WTC11 (cell line): ENCODE results near the gene ZCCHC2. TPM values are rescaled to one million over a fixed set of nuclear protein-coding genes. Genes with fewer than 3 reads are reported as not detected.

Experiments used
- ATAC-seq: fragments of 200-7000 bp; cut with Tn5 transposase; 2 replicates; pipeline ENCODE4 v1.10.0; 2021; ENCODE audit warnings: mild to moderate bottlenecking, moderate library complexity
- CTCF ChIA-PET: fragments of 300-600 bp; sonication (Branson Sonifier 250); formaldehyde crosslinking; loops from one replicate; lab custom pipeline; 2021; ENCODE audit warnings: antibody characterized with exemption; lab: Charles Lee
- POLR2A ChIA-PET: fragments of 350-600 bp; sonication (Branson Sonifier 250); formaldehyde crosslinking; loops from one replicate; lab custom pipeline; 2021; ENCODE audit warnings: antibody characterized with exemption; lab: Charles Lee
- DNase-seq: peaks from one replicate; pipeline ENCODE4 v3.0.0; 2021; ENCODE audit warnings: low spot score
- H3K27ac Mint-ChIP-seq: 2 replicates; pipeline ENCODE4 v1.8.0; 2021; ENCODE audit warnings: mixed read lengths
- H3K27me3 Mint-ChIP-seq: 2 replicates; pipeline ENCODE4 v1.8.0; 2021; ENCODE audit warnings: low read depth, mild to moderate bottlenecking, moderate library complexity, mixed read lengths
- H3K36me3 Mint-ChIP-seq: 2 replicates; pipeline ENCODE4 v1.8.0; 2021; ENCODE audit warnings: mixed read lengths
- H3K4me1 Mint-ChIP-seq: 2 replicates; pipeline ENCODE4 v1.8.0; 2022; ENCODE audit warnings: mixed read lengths
- H3K4me3 Mint-ChIP-seq: 2 replicates; pipeline ENCODE4 v1.8.0; 2021; ENCODE audit warnings: mild to moderate bottlenecking, moderate library complexity, mixed read lengths
- H3K9me3 Mint-ChIP-seq: 2 replicates; pipeline ENCODE4 v1.8.0; 2021; ENCODE audit warnings: mixed read lengths
- CBFB ChIP-seq: sonication (generic); formaldehyde crosslinking; IDR thresholded peaks from 2 replicates; pipeline ENCODE4 v1.8.1; 2022; ENCODE audit warnings: mild to moderate bottlenecking, low read depth, missing genetic modification reagents
- ETV6 ChIP-seq: sonication (generic); formaldehyde crosslinking; IDR thresholded peaks from 2 replicates; pipeline ENCODE4 v1.8.1; 2022; ENCODE audit warnings: mild to moderate bottlenecking, missing genetic modification reagents
- FOXJ3 ChIP-seq: sonication (generic); formaldehyde crosslinking; IDR thresholded peaks from 2 replicates; pipeline ENCODE4 v1.9.0; 2021; ENCODE audit warnings: missing genetic modification reagents, mild to moderate bottlenecking, borderline replicate concordance
- FOXK1 ChIP-seq: sonication (generic); formaldehyde crosslinking; IDR thresholded peaks from 2 replicates; pipeline ENCODE4 v1.8.0; 2022; ENCODE audit warnings: mild to moderate bottlenecking, moderate library complexity, missing genetic modification reagents
- GTF2I ChIP-seq: fragments of 250-450 bp; sonication (Bioruptor Pico); conservative IDR thresholded peaks from 2 replicates; pipeline ENCODE4 v1.4.0; 2021; ENCODE audit warnings: mild to moderate bottlenecking
- NFYB ChIP-seq: sonication (generic); formaldehyde crosslinking; conservative IDR thresholded peaks from 2 replicates; pipeline ENCODE4 v1.8.0; 2022; ENCODE audit warnings: low read depth, missing genetic modification reagents
- RORB ChIP-seq: fragments of 250-450 bp; sonication (Bioruptor Pico); IDR thresholded peaks from 2 replicates; pipeline ENCODE4 v1.9.0; 2021; ENCODE audit warnings: mild to moderate bottlenecking
- SOX15 ChIP-seq: fragments of 250-450 bp; sonication (Bioruptor Pico); IDR thresholded peaks from 2 replicates; pipeline ENCODE4 v1.9.0; 2021; ENCODE audit warnings: mild to moderate bottlenecking
- ZNF219 ChIP-seq: sonication (generic); formaldehyde crosslinking; IDR thresholded peaks from 2 replicates; pipeline ENCODE4 v1.8.0; 2023; ENCODE audit warnings: missing genetic modification reagents, mild to moderate bottlenecking, borderline replicate concordance
- total RNA-seq: library from RNA; stranded (reverse); gene quantifications from 3 replicates; pipeline ENCODE4 v1.2.3, GENCODE V29; 2021
- TF ChIP-seq, protein P1 (sequence below): sonication (generic); formaldehyde crosslinking; IDR thresholded peaks from 2 replicates; pipeline ENCODE4 v1.8.1; 2023; ENCODE audit warnings: mild to moderate bottlenecking, moderate library complexity, missing genetic modification reagents
- TF ChIP-seq, protein P2 (sequence below): sonication (generic); formaldehyde crosslinking; IDR thresholded peaks from 2 replicates; pipeline ENCODE4 v1.8.0; 2023; ENCODE audit warnings: missing genetic modification reagents
- TF ChIP-seq, protein P3 (sequence below): sonication (generic); formaldehyde crosslinking; IDR thresholded peaks from 2 replicates; pipeline ENCODE4 v1.8.0; 2022; ENCODE audit warnings: mild to moderate bottlenecking, missing genetic modification reagents
- TF ChIP-seq, protein P4 (sequence below): sonication (generic); formaldehyde crosslinking; conservative IDR thresholded peaks from 2 replicates; pipeline ENCODE4 v1.8.1; 2022; ENCODE audit warnings: mild to moderate bottlenecking, missing genetic modification reagents
- TF ChIP-seq, protein P5 (sequence below): fragments of 250-450 bp; sonication (Bioruptor Pico); IDR thresholded peaks from 2 replicates; pipeline ENCODE4 v1.9.0; 2021; ENCODE audit warnings: mild to moderate bottlenecking, borderline replicate concordance
- TF ChIP-seq, protein P6 (sequence below): sonication (generic); formaldehyde crosslinking; IDR thresholded peaks from 2 replicates; pipeline ENCODE4 v1.8.1; 2023; ENCODE audit warnings: mild to moderate bottlenecking, missing genetic modification reagents, moderate library complexity
- TF ChIP-seq, protein P7 (sequence below): fragments of 250-450 bp; sonication (Bioruptor Pico); IDR thresholded peaks from 2 replicates; pipeline ENCODE4 v1.8.0; 2021; ENCODE audit warnings: mild to moderate bottlenecking
- TF ChIP-seq, protein P8 (sequence below): sonication (generic); formaldehyde crosslinking; IDR thresholded peaks from 2 replicates; pipeline ENCODE4 v1.8.1; 2022; ENCODE audit warnings: missing genetic modification reagents, borderline replicate concordance
- TF ChIP-seq, protein P9 (sequence below): sonication (generic); formaldehyde crosslinking; IDR thresholded peaks from 2 replicates; pipeline ENCODE4 v1.8.1; 2023; ENCODE audit warnings: mild to moderate bottlenecking, missing genetic modification reagents

ZCCHC2 gene
- total RNA-seq, 1 experiment from 2014 or later, result 18.8 TPM

DNA sequence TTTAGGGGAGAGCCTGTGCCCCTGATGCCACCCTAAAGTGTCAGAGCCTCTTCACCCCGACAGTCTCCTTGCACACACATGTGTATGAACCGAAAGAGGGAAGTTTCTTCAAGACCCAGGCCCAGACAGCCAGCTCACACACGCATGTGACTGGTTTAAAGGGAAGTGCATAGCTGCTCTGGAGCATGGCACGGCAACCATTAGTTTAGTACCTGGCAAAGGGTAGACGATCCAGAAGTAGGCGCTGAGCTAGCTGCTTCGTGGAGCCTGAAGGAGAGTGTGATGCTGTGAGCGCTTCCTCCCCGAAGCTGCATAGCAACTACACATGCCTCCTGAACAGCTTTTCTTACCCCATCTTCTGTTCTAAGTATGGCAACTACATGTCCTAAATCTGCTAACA is 91.7 kb downstream of the ZCCHC2 start:
- Mint-ChIP-seq H3K27me3 (no peaks in the 10 kb centered on the region; the same call in 1 of the 2 replicates), H3K36me3 (no peaks in the 10 kb centered on the region), H3K9me3 (no peaks in the 10 kb centered on the region), H3K4me1 (peaks cover 28% of the 10 kb centered on the region), H3K4me3 (no peak overlapping the region)
- POLR2A ChIA-PET, result interaction anchor here (0.5 to 0.7 kb wide), 2 partner anchors 35 to 330 kb away, joined by 3 read pairs; no protein-coding TSS in a partner anchor
- no peak for ATAC-seq
- CTCF ChIA-PET, result no interaction called here
- TF ChIP-seq, protein P1, sequence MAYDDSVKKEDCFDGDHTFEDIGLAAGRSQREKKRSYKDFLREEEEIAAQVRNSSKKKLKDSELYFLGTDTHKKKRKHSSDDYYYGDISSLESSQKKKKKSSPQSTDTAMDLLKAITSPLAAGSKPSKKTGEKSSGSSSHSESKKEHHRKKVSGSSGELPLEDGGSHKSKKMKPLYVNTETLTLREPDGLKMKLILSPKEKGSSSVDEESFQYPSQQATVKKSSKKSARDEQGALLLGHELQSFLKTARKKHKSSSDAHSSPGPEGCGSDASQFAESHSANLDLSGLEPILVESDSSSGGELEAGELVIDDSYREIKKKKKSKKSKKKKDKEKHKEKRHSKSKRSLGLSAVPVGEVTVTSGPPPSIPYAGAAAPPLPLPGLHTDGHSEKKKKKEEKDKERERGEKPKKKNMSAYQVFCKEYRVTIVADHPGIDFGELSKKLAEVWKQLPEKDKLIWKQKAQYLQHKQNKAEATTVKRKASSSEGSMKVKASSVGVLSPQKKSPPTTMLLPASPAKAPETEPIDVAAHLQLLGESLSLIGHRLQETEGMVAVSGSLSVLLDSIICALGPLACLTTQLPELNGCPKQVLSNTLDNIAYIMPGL (CRISPR knock-in tag), result no peak
- TF ChIP-seq, protein P2, sequence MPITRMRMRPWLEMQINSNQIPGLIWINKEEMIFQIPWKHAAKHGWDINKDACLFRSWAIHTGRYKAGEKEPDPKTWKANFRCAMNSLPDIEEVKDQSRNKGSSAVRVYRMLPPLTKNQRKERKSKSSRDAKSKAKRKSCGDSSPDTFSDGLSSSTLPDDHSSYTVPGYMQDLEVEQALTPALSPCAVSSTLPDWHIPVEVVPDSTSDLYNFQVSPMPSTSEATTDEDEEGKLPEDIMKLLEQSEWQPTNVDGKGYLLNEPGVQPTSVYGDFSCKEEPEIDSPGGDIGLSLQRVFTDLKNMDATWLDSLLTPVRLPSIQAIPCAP (CRISPR knock-in tag), result no peak
- no peak for TF ChIP-seq ETV6
- TF ChIP-seq, all 79 proteins: peak for 0
- DNase-seq, result no peak
- no peak overlapping the region for H3K27ac Mint-ChIP-seq

DNA sequence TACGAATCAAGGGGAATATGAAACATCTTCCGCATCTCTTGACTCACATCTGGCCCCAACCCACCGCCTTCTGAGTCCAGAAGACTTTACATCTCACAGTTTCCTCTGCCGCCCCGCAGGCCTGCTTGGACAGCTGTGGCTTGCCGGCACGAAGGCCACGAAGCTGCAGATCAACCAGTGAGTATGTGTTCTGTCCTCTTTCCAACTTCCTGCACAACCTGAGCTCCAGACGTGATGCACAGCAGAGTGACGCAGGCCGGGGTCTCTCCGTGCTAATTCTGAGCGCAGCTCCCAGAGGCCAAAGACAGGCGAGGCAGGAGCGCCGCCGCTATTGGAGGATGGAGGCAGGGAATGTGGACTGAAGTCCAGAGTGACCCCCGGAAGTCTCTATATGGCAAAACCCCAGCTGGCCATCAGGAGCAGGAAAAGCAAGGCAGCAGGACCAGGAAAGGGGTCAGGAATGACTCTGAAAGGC is 93.5 kb downstream of the ZCCHC2 start:
- Mint-ChIP-seq H3K4me3 (no peak overlapping the region), H3K36me3 (no peaks in the 10 kb centered on the region), H3K27me3 (no peaks in the 10 kb centered on the region; the same call in 1 of the 2 replicates), H3K4me1 (peaks cover 9% of the 10 kb centered on the region), H3K27ac (no peak overlapping the region), H3K9me3 (no peaks in the 10 kb centered on the region)
- ATAC-seq (no peak), DNase-seq (no peak)
- ChIA-PET POLR2A (no interaction called here), CTCF (interaction anchor here (0.6 to 1.3 kb wide), 2 partner anchors 22 to 46 kb away, joined by 3 to 4 read pairs; no protein-coding TSS in a partner anchor)
- TF ChIP-seq FOXJ3 (no peak), RORB (CRISPR knock-in tag) (no peak), FOXK1 (CRISPR knock-in tag) (no peak), ZNF219 (CRISPR knock-in tag) (no peak), NFYB (no peak), CBFB (CRISPR knock-in tag) (no peak), SOX15 (CRISPR knock-in tag) (no peak), GTF2I (CRISPR knock-in tag) (no peak)
- TF ChIP-seq, protein P3, sequence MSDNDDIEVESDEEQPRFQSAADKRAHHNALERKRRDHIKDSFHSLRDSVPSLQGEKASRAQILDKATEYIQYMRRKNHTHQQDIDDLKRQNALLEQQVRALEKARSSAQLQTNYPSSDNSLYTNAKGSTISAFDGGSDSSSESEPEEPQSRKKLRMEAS, result no peak
- TF ChIP-seq, protein P4, sequence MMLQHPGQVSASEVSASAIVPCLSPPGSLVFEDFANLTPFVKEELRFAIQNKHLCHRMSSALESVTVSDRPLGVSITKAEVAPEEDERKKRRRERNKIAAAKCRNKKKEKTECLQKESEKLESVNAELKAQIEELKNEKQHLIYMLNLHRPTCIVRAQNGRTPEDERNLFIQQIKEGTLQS, result no peak
- TF ChIP-seq, protein P5, sequence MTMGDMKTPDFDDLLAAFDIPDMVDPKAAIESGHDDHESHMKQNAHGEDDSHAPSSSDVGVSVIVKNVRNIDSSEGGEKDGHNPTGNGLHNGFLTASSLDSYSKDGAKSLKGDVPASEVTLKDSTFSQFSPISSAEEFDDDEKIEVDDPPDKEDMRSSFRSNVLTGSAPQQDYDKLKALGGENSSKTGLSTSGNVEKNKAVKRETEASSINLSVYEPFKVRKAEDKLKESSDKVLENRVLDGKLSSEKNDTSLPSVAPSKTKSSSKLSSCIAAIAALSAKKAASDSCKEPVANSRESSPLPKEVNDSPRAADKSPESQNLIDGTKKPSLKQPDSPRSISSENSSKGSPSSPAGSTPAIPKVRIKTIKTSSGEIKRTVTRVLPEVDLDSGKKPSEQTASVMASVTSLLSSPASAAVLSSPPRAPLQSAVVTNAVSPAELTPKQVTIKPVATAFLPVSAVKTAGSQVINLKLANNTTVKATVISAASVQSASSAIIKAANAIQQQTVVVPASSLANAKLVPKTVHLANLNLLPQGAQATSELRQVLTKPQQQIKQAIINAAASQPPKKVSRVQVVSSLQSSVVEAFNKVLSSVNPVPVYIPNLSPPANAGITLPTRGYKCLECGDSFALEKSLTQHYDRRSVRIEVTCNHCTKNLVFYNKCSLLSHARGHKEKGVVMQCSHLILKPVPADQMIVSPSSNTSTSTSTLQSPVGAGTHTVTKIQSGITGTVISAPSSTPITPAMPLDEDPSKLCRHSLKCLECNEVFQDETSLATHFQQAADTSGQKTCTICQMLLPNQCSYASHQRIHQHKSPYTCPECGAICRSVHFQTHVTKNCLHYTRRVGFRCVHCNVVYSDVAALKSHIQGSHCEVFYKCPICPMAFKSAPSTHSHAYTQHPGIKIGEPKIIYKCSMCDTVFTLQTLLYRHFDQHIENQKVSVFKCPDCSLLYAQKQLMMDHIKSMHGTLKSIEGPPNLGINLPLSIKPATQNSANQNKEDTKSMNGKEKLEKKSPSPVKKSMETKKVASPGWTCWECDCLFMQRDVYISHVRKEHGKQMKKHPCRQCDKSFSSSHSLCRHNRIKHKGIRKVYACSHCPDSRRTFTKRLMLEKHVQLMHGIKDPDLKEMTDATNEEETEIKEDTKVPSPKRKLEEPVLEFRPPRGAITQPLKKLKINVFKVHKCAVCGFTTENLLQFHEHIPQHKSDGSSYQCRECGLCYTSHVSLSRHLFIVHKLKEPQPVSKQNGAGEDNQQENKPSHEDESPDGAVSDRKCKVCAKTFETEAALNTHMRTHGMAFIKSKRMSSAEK (CRISPR knock-in tag), result no peak
- TF ChIP-seq, protein P2 (CRISPR knock-in tag), result no peak
- TF ChIP-seq, protein P6, sequence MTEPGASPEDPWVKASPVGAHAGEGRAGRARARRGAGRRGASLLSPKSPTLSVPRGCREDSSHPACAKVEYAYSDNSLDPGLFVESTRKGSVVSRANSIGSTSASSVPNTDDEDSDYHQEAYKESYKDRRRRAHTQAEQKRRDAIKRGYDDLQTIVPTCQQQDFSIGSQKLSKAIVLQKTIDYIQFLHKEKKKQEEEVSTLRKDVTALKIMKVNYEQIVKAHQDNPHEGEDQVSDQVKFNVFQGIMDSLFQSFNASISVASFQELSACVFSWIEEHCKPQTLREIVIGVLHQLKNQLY (CRISPR knock-in tag), result no peak
- TF ChIP-seq, protein P7, sequence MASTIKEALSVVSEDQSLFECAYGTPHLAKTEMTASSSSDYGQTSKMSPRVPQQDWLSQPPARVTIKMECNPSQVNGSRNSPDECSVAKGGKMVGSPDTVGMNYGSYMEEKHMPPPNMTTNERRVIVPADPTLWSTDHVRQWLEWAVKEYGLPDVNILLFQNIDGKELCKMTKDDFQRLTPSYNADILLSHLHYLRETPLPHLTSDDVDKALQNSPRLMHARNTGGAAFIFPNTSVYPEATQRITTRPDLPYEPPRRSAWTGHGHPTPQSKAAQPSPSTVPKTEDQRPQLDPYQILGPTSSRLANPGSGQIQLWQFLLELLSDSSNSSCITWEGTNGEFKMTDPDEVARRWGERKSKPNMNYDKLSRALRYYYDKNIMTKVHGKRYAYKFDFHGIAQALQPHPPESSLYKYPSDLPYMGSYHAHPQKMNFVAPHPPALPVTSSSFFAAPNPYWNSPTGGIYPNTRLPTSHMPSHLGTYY, result no peak
- TF ChIP-seq, protein P8, sequence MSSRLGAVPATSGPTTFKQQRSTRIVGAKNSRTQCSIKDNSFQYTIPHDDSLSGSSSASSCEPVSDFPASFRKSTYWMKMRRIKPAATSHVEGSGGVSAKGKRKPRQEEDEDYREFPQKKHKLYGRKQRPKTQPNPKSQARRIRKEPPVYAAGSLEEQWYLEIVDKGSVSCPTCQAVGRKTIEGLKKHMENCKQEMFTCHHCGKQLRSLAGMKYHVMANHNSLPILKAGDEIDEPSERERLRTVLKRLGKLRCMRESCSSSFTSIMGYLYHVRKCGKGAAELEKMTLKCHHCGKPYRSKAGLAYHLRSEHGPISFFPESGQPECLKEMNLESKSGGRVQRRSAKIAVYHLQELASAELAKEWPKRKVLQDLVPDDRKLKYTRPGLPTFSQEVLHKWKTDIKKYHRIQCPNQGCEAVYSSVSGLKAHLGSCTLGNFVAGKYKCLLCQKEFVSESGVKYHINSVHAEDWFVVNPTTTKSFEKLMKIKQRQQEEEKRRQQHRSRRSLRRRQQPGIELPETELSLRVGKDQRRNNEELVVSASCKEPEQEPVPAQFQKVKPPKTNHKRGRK (CRISPR knock-in tag), result no peak
- TF ChIP-seq, protein P9, sequence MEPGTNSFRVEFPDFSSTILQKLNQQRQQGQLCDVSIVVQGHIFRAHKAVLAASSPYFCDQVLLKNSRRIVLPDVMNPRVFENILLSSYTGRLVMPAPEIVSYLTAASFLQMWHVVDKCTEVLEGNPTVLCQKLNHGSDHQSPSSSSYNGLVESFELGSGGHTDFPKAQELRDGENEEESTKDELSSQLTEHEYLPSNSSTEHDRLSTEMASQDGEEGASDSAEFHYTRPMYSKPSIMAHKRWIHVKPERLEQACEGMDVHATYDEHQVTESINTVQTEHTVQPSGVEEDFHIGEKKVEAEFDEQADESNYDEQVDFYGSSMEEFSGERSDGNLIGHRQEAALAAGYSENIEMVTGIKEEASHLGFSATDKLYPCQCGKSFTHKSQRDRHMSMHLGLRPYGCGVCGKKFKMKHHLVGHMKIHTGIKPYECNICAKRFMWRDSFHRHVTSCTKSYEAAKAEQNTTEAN (CRISPR knock-in tag), result no peak
